Measurements from ENCODE around the gene VMP1.
"Not testable (repeated sequence)": the region's sequence is repeated elsewhere in the genome, so short reads cannot be mapped to it uniquely, and the experiment has no call there.

The VMP1 gene

DNA sequence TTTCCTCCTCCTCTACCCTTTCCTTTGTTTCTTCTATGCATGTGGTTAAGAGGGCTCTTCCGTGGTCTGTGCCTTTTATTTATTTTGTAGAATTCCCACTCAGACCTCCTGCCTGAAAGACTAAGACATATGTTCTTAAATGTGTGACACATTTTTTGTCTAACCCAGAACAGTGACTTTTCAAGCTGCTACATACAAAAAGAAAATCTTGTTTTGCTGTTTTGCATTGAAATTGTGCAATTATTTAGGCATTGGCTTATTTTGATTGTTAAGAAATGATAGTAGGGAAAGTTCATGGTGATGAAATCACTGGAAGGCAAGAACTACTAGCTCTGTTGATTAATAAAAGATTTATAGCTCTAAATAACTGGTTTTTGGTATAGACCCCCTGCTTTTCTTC lies 108.5 kb downstream of the VMP1 start:
- no peak for DNase-seq

DNA sequence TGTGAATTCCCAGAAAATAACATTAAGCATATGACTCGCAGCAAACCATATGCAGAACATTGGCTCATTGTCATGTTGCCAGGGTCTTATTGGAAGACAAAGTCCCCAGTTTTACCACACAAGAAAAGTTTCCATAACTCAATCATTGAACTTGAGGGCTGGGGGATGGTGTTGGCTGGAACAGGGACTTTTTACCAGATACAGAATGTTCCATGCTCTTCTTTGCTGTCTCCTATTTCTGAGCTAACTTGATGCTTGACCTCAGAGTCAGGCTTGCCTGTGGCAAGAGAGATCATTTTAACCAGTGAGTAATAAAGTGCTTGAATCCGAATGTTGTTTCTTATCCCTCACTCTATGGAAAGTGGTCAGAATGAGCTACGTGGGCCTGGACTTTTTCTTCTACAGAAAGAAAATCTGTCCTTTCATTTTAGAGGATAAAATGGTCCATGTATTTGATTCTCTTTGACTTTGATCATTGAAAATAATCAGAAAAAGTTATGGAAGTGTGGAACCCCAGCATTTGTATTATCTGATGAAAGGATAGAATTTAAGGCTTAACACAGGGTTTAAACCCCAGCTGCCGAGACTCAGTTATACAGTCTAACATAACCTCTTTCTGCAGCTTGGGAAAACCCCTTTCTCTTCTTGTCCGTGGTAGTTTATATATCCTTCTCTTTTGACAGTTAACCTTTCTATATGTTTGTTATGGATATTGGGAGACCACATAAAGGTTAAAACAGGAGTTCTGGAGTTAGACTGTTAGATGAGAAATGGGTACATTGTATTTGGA lies 118.3 kb downstream of the VMP1 start:
- no peak for DNase-seq

DNA sequence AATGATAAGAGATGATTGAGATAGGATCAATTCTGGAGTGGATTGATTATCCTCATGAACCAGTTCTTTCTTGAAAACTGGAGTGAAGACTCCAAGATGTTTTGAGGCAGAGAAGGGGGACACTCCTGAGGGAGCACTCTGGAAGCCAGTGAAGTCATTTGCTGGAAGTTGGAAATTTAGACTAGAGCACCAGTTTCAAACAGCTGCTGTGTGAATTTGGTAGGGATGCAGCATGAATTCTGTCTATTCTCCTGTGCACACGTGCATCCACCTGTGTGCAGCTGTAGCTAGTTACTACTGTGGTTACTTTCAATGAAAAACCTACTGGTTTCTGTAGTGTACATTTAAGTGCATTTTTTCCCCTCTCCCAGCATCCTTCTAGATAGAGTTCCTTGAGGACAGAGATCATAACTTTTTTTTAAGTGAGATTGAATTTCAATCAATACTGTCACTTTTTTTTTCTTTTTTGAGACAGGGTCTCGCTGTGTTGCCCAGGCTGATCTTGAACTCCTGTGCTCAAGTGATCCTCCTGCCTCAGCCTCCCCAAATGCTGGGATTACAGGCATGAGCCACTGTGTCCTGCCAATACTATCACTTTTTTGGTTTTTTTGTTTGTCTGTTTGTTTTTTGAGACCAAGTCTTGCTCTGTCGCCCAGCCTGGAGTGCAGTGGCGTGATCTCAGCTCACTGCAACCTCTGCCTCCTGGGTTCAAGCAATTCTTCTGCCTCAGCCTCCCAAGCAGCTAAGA lies 119.4 kb downstream of the VMP1 start:
- no peak for DNase-seq

DNA sequence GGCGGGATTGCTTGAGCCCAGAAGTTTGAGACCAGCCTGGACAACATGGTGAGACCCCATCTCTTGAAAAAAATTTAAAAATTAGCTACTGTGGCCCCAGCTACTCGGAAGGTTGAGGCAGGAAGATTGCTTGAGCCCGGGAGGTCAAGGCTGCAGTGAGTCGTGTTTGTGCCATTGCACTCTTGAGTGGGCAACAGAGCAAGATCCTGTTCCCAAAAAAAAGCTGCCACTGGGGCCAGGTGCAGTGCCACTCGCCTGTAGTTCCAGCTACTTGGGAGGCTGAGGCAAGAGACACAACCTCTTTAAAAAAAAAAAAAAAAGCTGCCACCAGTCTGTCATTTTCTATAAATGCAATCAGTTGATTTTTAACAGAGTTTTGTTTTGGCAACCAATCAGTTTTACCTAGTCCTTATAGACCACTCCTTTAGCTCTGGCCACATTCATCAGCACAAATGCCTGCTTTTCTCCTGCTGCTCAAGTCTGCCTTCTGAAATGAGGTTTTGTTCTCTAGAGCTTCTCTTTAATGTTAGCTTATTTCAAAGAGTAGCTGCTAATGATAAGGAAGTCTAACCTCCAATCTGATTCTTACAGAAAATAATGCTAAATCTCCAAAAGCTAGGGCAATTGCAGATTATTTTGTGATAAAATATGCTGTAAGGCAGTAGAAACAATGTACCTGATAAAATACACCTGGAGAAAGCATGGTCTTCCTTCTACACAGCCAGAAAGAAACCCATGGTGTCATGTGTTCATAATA lies 120.4 kb downstream of the VMP1 start:
- no peak for DNase-seq

DNA sequence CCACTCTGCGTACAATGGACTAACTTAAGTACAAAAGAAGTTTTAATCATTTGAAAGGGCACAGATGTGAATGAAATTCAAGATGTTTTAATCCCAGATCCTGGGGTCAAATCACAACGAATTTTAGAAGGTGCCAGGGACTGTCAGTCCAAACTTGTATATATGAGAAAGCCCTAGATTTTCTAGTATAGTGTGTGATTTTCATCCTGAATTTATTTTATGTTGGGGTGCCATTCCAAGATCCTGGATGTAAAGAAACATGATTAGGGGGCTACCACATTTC lies 121.0 kb downstream of the VMP1 start:
- peak; percentile 84 for DNase-seq

DNA sequence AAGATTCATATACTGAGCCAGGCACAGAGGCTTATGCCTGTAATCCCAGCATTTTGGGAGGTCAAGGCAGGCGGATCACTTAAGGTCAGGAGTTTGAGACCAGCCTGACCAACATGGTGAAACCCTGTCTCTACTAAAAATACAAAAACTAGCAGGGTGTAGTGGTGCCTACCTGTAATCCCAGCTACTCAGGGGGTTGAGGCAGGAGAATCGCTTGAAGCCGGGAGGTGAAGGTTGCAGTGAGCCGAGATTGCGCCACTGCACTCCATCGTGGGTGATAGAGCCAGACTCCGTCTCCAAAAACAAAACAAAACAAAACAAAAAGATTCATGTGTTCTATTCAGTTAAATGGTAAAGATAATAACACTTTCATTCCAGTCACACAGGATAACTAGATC lies 121.4 kb downstream of the VMP1 start:
- DNase-seq: not testable (repeated sequence)

DNA sequence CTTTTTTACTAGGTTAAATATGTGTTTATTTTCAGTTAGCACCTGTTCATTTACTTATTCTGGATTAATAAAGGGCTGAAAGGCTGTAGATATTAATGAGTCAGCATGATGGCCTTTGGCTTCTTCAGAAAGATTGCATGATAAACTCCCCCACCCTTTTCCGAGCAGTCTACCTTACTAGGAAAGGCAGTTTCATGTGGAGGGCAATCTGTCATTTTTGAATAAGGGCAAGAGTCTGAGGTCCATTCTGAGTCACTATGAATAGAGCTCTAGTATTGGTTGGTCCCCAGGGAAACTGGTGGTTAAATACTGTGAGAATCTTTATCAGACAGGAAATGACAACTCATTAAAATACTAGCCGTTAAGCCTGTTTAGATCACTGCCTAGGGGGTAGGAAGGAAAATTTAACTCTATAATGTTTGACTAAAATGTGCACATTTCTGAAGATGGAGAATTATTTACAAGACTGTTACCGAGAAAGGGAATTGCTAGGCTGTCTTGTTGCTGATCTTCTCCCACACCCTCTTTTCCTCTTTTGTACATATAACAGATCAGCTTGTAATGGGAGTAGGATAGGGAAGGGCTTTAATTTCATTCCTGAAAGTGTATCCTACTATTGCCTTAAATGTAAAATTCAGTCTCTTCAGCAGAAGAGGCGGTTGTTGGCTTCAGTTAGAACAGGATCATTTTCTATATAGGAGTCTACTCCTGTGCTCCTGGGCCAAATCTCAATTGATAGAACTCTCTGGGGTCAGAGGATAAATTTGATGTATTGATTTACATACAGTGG lies 122.0 kb downstream of the VMP1 start:
- DNase-seq: peak; percentile 96

DNA sequence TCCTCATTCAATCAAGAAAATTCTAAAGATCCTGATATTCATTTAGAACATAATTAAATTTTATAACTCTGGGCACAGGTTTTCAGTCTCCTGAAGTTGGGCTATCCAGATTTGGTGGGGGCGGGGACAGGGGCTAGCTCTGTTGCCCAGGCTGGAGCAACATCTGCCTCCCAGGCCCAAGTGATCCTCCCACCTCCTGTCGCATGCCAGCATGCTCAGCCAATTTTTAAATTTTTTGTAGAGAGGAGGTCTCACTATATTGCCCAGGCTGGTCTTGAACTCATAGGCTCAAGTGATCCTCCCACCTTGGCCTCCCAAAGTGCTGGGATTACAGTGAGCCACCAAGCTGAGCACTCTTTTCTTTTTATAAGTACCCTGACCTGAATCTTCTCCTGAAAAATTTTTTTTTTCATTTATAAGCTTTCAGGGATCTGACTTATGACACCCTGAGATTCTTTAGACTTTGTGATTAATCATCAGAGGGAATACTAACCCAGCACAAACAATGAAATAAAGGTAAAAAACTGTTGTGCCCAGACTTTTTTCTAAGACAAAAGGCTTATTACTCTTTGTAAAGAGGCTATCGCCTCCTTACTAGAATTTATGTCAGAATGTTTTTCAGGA lies 122.7 kb downstream of the VMP1 start:
- peak; percentile 23 for DNase-seq

DNA sequence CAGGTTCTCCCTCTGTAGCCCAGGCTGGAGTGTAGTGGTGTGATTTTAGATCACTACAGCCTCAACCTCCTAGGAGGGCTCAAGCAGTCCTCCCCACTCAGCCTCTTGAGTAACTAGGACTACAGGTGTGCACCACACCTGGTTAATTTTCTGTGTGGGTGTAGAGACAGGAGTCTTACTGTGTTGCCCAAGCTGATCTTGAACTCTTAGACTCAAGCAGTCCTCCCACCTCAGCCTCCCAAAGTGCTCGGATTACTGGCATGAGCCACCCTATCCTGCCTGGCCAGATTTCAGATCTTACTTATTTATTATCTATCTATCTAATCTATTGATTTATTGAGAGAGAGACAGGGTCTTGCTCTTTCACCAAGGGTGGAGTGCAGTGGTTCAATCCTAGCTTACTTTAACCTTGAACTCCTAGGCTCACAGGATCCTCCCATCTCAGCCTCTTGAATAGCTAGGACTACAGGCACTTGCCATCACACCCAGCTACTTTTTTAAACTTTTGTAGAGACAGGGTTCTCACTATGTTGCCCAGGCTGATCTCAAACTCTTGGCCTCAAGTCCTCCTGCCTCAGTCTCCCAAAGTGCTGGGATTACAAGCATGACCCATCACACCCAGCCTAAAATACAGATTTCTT lies 123.5 kb downstream of the VMP1 start:
- no peak for DNase-seq

DNA sequence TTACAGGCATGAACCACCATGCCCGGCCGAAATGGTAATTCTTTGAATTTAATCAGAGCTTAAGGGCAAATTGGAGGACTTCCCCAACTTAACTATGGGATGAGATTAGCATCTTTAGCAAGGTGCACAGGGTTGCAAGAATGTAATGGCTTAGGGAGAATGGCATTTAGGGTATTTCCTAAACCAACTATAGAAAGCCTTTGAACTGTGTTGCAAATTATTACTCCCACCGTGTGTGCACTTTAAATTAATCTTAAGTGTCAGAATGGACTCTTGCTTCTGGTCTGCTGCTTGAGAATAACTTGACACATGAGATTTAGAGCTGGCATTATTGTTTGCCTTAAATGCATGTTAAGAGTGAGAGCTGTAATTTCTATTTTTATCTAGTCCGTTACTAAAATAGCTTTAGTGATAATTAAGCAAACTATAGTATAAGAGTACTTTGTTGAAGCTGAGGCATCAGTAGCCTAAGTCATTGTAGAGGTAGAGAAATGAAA lies 125.5 kb downstream of the VMP1 start:
- DNase-seq: no peak

DNA sequence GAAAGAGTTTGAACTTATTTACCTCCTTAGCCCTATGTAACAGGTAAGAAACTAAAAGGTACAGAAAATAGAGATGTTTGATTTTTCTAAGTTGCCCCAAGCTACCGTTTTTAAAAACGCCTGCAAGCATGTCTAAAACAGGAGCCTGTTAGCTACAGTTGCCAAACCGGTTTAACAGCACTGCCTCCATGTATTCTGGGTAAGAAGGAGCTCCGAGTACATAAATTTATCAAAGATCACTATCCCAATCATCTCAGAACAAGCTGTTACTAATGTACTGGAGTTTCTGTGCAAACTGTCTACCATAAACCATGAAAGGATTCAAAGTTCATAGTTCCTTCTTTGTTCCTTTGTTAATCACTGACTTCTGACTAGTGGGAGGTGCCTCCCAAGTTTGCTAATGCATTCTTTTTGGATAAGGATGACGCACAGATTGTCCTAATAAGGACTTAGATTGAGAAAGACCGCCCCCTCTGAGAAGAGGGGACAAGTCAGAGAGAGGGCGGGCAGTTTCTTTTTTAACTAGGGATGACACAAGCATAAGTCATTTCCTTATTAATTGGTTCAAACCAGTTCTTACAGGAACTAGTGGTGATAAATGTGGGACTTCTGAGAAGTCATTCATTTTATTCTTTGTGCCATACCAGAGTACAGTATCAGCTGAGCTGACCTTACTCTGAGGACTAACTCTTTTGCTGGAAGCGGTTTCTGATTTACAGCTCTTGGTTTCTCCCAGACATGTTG lies 130.0 kb downstream of the VMP1 start:
- DNase-seq: no peak

DNA sequence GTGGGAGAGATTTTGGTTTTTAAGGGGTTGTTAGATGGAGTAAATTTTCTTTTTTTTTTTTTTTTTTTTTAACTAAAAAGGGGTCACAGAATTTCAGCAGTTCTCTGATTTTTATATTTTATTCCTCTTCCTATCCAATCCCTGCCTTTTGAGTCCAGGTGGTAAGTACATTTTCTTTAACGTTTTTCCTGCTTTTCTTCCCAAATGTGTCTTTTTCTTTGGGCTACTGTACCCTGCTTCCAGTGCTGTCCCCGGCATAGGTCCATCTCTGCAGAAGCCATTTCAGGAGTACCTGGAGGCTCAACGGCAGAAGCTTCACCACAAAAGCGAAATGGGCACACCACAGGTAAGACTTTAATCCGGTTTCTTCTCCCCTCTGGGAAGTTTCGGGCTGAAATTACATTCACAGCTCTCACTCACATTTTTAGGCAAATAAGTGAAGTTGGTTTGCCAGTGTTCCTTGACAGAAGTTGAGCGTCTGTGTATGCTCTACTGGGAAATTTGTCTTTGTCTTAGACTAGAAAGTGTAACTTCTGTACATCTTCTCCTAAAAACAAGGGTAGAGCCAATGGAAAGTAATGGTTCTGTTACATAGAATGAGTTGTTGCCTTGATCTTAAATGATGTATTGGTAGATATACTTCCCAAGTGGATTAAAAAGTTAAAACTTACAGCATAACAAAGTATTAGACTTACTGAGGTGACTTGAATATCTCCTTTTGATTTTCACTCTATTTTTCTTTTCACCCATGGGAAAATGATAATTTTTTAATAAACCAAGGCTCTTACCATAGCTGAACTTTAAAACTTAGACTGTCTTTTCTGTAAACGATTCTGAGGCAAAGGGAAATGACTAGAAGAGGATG lies 130.8 kb downstream of the VMP1 start:
- no peak for DNase-seq

DNA sequence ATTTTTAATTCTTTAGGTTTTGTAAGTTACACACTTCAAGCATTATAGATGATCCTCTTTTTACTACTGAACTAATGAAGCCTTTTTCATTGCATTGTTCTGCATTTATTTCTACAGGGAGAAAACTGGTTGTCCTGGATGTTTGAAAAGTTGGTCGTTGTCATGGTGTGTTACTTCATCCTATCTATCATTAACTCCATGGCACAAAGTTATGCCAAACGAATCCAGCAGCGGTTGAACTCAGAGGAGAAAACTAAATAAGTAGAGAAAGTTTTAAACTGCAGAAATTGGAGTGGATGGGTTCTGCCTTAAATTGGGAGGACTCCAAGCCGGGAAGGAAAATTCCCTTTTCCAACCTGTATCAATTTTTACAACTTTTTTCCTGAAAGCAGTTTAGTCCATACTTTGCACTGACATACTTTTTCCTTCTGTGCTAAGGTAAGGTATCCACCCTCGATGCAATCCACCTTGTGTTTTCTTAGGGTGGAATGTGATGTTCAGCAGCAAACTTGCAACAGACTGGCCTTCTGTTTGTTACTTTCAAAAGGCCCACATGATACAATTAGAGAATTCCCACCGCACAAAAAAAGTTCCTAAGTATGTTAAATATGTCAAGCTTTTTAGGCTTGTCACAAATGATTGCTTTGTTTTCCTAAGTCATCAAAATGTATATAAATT lies 132.3 kb downstream of the VMP1 start:
- no peak for DNase-seq

DNA sequence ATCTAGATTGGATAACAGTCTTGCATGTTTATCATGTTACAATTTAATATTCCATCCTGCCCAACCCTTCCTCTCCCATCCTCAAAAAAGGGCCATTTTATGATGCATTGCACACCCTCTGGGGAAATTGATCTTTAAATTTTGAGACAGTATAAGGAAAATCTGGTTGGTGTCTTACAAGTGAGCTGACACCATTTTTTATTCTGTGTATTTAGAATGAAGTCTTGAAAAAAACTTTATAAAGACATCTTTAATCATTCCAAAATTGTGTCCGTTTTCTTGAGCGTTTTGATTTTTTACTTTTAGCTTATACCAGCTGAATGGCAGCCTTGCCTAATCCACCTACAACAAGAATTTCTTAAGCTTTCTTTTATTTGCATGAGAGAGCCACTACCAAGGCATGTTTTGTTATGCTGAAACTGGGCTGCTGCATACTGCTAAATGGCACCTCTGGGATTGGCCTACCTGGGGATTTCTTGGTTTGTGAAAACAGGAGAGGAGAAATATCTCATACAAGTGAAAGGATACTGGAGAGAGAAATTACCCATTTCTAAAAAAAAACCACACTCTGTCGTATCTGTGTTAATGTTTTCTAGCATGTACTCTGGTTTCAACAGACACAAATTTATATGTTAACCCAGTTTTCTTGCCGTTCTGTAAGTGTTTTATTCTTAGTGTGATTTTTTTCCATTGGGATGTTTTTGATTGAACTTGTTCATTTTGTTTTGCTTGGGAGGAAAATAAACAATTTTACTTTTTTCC lies 133.1 kb downstream of the VMP1 start:
- DNase-seq: no peak

DNA sequence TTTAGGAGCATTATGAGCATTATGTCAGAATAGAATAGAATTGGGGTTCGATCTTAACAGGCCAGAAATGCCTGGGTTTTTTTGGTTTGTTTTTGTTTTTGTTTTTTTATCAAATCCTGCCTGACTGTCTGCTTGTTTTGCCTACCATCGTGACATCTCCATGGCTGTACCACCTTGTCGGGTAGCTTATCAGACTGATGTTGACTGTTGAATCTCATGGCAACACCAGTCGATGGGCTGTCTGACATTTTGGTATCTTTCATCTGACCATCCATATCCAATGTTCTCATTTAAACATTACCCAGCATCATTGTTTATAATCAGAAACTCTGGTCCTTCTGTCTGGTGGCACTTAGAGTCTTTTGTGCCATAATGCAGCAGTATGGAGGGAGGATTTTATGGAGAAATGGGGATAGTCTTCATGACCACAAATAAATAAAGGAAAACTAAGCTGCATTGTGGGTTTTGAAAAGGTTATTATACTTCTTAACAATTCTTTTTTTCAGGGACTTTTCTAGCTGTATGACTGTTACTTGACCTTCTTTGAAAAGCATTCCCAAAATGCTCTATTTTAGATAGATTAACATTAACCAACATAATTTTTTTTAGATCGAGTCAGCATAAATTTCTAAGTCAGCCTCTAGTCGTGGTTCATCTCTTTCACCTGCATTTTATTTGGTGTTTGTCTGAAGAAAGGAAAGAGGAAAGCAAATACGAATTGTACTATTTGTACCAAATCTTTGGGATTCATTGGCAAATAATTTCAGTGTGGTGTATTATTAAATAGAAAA lies 133.8 kb downstream of the VMP1 start:
- not testable (repeated sequence) for DNase-seq

DNA sequence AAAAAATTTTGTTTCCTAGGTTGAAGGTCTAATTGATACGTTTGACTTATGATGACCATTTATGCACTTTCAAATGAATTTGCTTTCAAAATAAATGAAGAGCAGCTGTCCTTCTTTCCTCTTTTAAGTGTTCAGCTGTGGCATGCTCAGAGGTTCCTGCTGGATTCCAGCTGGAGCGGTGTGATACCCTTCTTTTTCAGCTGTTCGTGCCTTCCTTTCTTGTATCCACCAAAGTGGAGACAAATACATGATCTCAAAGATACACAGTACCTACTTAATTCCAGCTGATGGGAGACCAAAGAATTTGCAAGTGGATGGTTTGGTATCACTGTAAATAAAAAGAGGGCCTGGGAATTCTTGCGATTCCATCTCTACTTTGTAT lies 134.4 kb downstream of the VMP1 start:
- not testable (repeated sequence) for DNase-seq

DNA sequence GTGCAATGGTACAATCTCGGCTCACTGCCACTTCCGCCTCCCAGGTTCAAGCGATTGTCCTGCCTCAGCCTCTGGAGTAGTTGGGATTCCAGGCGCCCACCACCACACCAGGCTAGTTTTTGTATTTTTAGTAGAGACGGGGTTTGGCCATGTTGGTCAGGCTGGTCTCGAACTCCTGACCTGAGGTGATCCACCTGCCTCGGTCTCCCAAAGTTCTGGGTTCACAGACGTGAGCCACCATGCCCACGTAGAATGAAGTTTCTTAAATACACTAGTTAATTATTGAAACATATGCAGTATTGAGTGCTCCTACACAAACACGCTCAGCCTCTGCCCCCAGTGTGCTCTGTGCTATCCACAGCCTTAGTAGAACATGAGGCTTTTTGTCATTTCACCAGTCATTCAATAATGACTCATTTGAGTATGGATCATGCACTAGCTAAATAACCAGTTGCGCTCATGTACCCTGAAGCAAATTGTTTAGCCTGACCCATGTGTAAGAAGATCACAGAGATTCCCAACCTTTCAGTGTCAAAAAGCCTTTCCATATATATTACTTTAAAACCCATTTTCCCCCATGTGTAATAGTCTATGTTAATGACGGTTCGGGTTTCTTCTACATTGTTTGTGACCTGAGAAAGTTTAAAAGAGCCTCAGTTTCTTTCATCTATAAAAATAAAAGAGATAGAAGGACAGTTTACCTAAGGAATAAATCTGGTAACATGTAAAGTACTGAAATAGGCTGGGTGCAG lies 135.6 kb downstream of the VMP1 start:
- DNase-seq: no peak
